ENCODE measurements around the gene TOMM7.
"Not testable (repeated sequence)": the region's sequence is repeated elsewhere in the genome, so short reads cannot be mapped to it uniquely, and the experiment has no call there.

The TOMM7 gene

GRCh38 chr7:22786290-22786932 lies 36.2 kb downstream of the TOMM7 start:
- DNase-seq (ENCODE audit: low read depth in 2 of 3, low spot score in 2 of 3), result no peak

DNA sequence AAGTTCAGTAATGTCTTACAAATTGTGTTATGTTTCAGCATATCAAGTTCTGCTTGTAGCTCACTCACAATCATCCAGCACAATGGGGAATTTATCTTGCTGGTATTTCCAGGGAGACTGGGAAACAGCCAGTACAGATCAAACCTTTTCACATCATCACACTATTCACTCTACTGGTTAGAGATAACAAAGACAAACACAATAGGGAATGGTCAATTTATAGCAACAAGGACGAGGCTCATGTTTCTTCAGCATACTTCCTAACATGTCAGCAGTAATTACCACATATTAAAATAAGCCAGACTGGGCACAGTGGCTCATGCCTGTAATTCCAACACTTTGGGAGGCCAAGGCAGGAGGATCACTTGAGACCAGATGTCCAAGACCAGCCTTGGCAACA lies 38.3 kb downstream of the TOMM7 start:
- no peak for DNase-seq (ENCODE audit: low read depth in 2 of 3, low spot score in 2 of 3)

GRCh38 chr7:22783421-22783820 lies 39.2 kb downstream of the TOMM7 start:
- no peak for DNase-seq (ENCODE audit: low read depth in 2 of 3, low spot score in 2 of 3)

DNA sequence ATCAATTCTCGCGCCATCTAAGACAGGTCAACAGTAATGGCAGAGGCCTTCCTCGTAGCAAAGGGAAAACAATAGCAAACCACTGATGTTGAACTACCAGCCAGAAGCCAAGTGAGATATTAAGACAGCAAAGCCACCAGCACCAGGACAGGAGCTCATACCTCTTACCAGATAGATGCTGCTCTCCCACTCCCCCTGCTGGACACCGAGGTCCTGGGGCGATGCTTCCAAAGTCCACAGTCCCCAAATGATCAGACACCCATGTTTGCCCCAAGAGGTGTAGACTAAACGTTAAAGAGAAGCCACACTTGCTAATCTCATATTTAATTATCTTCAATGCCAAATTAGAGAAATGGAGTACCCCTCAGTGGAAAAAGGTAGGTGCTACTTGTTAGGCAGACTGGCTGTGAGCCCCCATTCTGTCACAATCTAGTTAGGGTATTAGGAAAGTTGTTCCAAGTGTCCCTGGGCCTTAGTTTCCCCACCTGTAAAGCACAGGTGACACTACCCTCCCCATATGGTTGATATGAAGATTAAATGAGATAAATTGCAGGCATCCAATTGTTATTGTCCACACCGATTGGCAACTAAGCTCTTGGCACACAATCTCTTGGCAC lies 39.9 kb downstream of the TOMM7 start:
- peak; percentile 25 to 49 (median 43) for DNase-seq (ENCODE audit: low read depth in 2 of 3, low spot score in 2 of 3)

- no peak for DNase-seq (ENCODE audit: low read depth in 2 of 3, low spot score in 2 of 3)
Observed at GRCh38 chr7:22781230-22781711, 41.4 kb downstream of the TOMM7 start.

- DNase-seq (ENCODE audit: low read depth in 2 of 3, low spot score in 2 of 3), result not testable (repeated sequence)
Observed at GRCh38 chr7:22779730-22780323, 42.8 kb downstream of the TOMM7 start.

GRCh38 chr7:22776964-22777363 lies 45.7 kb downstream of the TOMM7 start:
- DNase-seq (ENCODE audit: low read depth in 2 of 3, low spot score in 2 of 3), result no peak

- DNase-seq (ENCODE audit: low read depth in 2 of 3, low spot score in 2 of 3), result no peak
Observed at GRCh38 chr7:22772885-22773284, 49.8 kb downstream of the TOMM7 start.

DNA sequence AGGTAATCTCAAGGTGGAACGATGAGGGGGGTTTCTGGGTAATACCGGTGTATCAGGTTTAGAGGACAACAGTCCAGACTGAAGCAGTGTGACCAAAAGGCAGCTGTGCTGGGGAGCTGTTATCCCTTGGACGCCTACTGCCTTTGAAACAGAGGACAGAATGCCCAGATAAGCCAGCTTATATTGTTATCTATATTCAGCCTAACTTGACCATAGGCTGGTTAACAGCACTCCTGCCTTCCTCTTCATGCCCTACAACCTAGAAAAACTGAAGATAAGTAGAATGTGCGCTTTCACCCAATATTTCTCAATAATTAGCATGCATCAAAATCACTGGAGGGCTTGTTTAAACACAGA lies 50.8 kb downstream of the TOMM7 start:
- DNase-seq (ENCODE audit: low read depth in 2 of 3, low spot score in 2 of 3), result no peak

- no peak for DNase-seq (ENCODE audit: low read depth in 2 of 3, low spot score in 2 of 3)
Observed at GRCh38 chr7:22771194-22771871, 51.3 kb downstream of the TOMM7 start.

DNA sequence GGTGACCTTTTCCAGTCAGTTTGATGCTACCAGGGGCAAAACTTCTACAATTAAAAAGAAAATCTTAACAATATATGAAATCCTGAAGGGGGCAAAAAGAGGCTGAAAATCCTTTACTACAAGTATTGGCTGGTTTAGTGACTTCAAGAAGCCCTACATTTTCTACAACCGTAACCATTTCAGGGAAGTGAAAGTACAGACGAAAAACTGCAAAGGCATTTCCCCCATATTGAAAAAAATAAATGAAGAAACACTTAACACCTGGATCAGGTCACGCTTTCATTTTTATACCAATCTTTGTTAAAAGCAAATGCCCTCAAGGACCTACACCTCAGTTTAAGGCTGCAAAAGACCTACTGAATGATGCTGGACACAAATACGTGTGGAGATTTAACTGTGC lies 57.0 kb downstream of the TOMM7 start:
- no peak for DNase-seq (ENCODE audit: low read depth in 2 of 3, low spot score in 2 of 3)
